ENCODE data around the gene IGF1R. TPM values are rescaled to one million over a fixed set of nuclear protein-coding genes. Genes with fewer than 3 reads are reported as not detected.

IGF1R gene
- polyA plus RNA-seq, 1 experiment = 36.2 TPM

DNA sequence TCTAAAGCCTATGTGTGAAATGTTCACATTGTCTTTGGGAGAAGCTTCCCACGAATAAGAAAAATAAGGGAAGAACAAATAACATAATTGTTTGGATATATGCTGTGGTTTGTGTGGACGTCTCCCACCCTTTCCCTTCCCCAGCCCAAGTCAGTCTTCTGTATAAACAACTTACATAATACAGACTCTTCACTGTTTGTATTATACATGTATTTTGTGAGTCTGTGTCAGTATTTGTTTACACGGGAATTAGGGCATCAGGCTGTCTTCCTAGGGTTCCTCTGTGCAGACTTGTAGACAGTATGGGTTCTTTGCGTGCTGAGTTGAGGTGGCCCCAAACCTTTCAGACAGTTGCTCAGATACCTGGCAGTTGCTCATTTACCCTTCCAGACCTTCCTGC lies 103.4 kb downstream of the IGF1R start:
- Histone ChIP-seq H3K27me3 (ENCODE audit: control insufficient read depth, insufficient read depth, low read length) (no peaks in the 10 kb centered on the region), H3K36me3 (ENCODE audit: control insufficient read depth, insufficient read depth, low read length) (no peaks in the 10 kb centered on the region), H3K4me3 (ENCODE audit: low read depth, low read length) (no peak overlapping the region)
- POLR2A ChIA-PET = no interaction called here
- TF ChIP-seq, protein P1, sequence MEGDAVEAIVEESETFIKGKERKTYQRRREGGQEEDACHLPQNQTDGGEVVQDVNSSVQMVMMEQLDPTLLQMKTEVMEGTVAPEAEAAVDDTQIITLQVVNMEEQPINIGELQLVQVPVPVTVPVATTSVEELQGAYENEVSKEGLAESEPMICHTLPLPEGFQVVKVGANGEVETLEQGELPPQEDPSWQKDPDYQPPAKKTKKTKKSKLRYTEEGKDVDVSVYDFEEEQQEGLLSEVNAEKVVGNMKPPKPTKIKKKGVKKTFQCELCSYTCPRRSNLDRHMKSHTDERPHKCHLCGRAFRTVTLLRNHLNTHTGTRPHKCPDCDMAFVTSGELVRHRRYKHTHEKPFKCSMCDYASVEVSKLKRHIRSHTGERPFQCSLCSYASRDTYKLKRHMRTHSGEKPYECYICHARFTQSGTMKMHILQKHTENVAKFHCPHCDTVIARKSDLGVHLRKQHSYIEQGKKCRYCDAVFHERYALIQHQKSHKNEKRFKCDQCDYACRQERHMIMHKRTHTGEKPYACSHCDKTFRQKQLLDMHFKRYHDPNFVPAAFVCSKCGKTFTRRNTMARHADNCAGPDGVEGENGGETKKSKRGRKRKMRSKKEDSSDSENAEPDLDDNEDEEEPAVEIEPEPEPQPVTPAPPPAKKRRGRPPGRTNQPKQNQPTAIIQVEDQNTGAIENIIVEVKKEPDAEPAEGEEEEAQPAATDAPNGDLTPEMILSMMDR (IDR thresholded peaks at IDR 0.05; ENCODE audit: insufficient read depth, low read depth, low read length) = no peak
- CTCF ChIA-PET = interaction anchor here (0.7 to 1.5 kb wide), 3 partner anchors 28 to 47 kb away, joined by 3 read pairs; no protein-coding TSS in a partner anchor
- no peak for DNase-seq (ENCODE audit: low read depth)

DNA sequence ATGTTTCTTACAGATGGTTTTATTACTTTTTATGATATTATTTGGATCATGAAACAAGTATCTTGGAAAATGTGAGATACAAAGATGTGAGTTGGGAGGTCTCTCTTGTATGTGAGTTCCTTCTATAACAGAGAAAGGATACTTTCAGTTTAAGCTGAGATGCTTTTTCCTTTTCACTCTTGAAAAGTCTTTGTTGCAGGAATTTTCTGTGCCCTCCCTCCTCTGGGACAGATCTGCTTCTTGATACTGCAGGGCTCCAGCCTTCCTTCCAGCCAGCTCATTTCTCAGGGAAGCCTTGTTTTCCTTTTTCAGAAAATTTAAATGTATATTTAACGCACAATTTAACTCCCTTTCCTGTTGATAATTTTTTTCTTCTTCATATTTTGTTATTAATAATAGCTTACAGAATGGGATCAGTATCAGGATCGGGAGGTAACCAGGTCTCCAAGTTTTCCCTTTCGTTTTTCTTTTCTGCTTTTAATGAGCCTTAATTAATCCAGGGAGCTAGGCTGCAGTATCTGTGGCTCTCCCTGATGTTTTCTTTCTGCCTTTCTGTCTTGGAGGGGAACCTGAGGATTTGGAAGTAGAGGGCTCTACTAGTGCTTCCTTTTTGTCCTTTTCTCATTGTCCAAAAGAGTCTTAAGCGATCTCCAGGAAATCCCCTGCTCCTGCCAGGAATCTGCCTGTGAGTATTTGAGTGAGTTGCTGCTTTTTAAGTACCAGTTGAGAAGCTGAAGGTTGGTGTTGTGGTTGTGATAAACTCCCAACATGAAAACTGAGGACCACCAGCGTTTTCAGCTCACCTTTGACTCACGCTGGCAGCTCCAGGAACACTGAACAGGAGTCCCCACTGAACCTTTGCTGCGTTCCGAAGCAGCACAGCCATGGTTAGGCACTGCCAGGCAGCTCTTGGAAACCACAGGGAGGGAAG lies 105.7 kb downstream of the IGF1R start:
- POLR2A ChIA-PET = no interaction called here
- H3K27me3 ChIP-seq (ENCODE audit: control insufficient read depth, insufficient read depth, low read length) = no peaks in the 10 kb centered on the region
- H3K4me3 ChIP-seq (ENCODE audit: low read depth, low read length) = no peak overlapping the region; the same call in 1 of the 2 replicates
- no peaks in the 10 kb centered on the region for H3K36me3 ChIP-seq (ENCODE audit: control insufficient read depth, insufficient read depth, low read length)
- CTCF ChIA-PET = interaction anchor here (0.6 to 1.4 kb wide), 2 partner anchors 89 to 96 kb away, joined by 4 to 5 read pairs; no protein-coding TSS in a partner anchor
- TF ChIP-seq, protein P1 (IDR thresholded peaks at IDR 0.05; ENCODE audit: insufficient read depth, low read depth, low read length) = no peak
- no peak for DNase-seq (ENCODE audit: low read depth)

DNA sequence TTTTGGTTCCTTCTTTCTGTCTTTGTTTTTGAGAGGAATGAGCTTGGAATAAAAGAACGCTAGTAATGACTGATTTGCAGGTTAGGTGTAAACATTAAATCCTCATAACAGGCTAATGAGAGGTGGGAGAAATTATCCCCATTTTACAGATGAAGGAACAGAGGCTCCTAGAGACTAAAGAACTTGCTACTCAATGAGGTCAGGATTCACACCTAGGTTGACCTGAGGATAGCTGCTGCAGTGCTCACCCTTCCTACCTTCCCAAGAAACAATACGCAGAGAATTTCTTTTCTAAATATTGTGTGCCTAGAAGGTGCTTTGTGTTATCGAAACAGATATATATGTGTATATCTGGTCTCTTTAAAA lies 106.3 kb downstream of the IGF1R start:
- TF ChIP-seq, protein P1 (IDR thresholded peaks at IDR 0.05; ENCODE audit: insufficient read depth, low read depth, low read length) = no peak
- ChIA-PET CTCF (interaction anchor here (0.6 to 1.4 kb wide), 2 partner anchors 90 to 96 kb away, joined by 4 to 5 read pairs; no protein-coding TSS in a partner anchor), POLR2A (no interaction called here)
- Histone ChIP-seq H3K36me3 (ENCODE audit: control insufficient read depth, insufficient read depth, low read length) (no peaks in the 10 kb centered on the region), H3K4me3 (ENCODE audit: low read depth, low read length) (no peak overlapping the region), H3K27me3 (ENCODE audit: control insufficient read depth, insufficient read depth, low read length) (no peaks in the 10 kb centered on the region)
- DNase-seq (ENCODE audit: low read depth) = no peak

DNA sequence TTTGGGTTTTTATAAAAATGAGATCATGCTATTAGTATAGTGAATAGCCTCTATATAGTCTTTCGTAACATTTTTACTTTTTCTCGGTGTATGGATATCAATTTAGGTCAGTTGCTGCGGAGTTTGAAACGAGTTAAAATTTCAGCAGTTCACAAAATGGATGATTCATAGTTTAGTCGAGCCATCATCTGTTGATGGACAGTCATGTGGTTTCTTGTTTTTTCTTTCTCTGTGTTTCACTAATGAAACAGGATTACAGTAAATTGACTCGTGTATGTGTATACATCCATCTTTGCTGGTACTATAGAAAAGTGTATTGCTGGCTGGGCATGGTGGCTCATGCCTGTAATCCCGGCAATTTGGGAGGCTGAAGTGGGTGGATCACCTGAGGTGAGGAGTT lies 106.8 kb downstream of the IGF1R start:
- ChIA-PET POLR2A (no interaction called here), CTCF (no interaction called here)
- Histone ChIP-seq H3K27me3 (ENCODE audit: control insufficient read depth, insufficient read depth, low read length) (no peaks in the 10 kb centered on the region), H3K36me3 (ENCODE audit: control insufficient read depth, insufficient read depth, low read length) (no peaks in the 10 kb centered on the region), H3K4me3 (ENCODE audit: low read depth, low read length) (no peak overlapping the region)
- no peak for DNase-seq (ENCODE audit: low read depth)
- TF ChIP-seq, protein P1 (IDR thresholded peaks at IDR 0.05; ENCODE audit: insufficient read depth, low read depth, low read length) = no peak

DNA sequence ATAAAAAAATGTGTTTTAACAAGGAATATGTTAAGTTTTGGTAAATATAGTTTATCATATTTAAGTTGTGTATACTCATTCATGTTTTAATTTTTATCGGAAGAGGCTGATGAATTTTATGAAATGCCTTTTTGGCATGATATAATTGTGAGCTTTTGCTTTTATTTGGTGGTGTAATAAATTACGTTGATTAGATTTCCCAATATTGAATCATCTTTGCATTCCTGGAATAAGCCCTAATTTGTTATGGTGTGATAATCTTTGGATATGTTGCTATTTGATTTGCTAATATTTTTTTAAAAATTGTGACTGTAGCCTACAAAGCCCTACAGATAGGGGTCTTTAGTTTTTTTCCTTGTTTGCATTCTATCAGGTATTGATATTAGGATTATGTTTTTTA lies 107.4 kb downstream of the IGF1R start:
- TF ChIP-seq, protein P1 (IDR thresholded peaks at IDR 0.05; ENCODE audit: insufficient read depth, low read depth, low read length) = no peak
- Histone ChIP-seq H3K27me3 (ENCODE audit: control insufficient read depth, insufficient read depth, low read length) (no peaks in the 10 kb centered on the region), H3K36me3 (ENCODE audit: control insufficient read depth, insufficient read depth, low read length) (no peaks in the 10 kb centered on the region), H3K4me3 (ENCODE audit: low read depth, low read length) (no peak overlapping the region)
- ChIA-PET POLR2A (no interaction called here), CTCF (interaction anchor here (0.6 kb wide), 1 partner anchor 24 kb away, joined by 3 read pairs; no protein-coding TSS in a partner anchor)
- no peak for DNase-seq (ENCODE audit: low read depth)
